Endothelial cell of umbilical vein (primary cell): Measurements from ENCODE around the gene JARID2. TPM values are rescaled to one million over a fixed set of nuclear protein-coding genes. Genes with fewer than 3 reads are reported as not detected.

ENCODE experiments used
- BruUV-seq: library from RNA; stranded (reverse); fragments of 400-500 nt; replicated peaks from 2 replicates; lab custom pipeline; 2021; lab: Mats Ljungman, UMichigan
- CTCF ChIA-PET: fragments of 300-600, 350-600 bp; sonication (Branson Sonifier 250); formaldehyde crosslinking; loops from one replicate; lab custom pipeline; 2021; ENCODE audit warnings: antibody characterized with exemption, inconsistent platforms; lab: Charles Lee
- POLR2A ChIA-PET: fragments of 300-600, 350-600 bp; sonication (Branson Sonifier 250); formaldehyde crosslinking; loops from one replicate; lab custom pipeline; 2021; ENCODE audit warnings: antibody characterized with exemption, inconsistent platforms; lab: Charles Lee
- DNase-seq: peaks from one replicate; pipeline ENCODE4 v3.0.0-alpha.2; 2011; ENCODE audit warnings: low read depth, low spot score
- FAIRE-seq: peaks from 2 replicates; lab custom pipeline; 2011; peaks lifted over from hg19 to GRCh38; lab: Jason Lieb, UNC
- H2AFZ ChIP-seq: 2 replicates; pipeline ENCODE4 v1.6.0; 2012; ENCODE audit warnings: low read depth, low read length, control low read depth, inconsistent platforms
- H3K27ac ChIP-seq: 2 replicates; pipeline ENCODE4 v1.5.1; 2011; ENCODE audit warnings: low read depth, mild to moderate bottlenecking, control low read depth, low read length, moderate library complexity; ENCODE audit not compliant: insufficient read depth
- H3K27me3 ChIP-seq, 2 experiments: 2 replicates each; pipeline versions ENCODE4 v1.6.0 to v1.6.1; 2011; ENCODE audit warnings: low read length in 2 of 2, mixed read lengths in 1 of 2; ENCODE audit not compliant: control insufficient read depth in 2 of 2, insufficient read depth in 2 of 2
- H3K36me3 ChIP-seq, 2 experiments: 2 replicates in 1 of 2; 3 replicates in 1 of 2; pipeline ENCODE4 v1.5.1; 2011; ENCODE audit warnings: low read length in 2 of 2, mild to moderate bottlenecking in 1 of 2, moderate library complexity in 1 of 2; ENCODE audit not compliant: control insufficient read depth in 2 of 2, insufficient read depth in 2 of 2; ENCODE audit errors: extremely low read depth in 1 of 2
- H3K4me1 ChIP-seq: 3 replicates; pipeline ENCODE4 v1.5.1; 2011; ENCODE audit warnings: mild to moderate bottlenecking, low read length; ENCODE audit not compliant: control insufficient read depth, insufficient read depth; ENCODE audit errors: extremely low read depth
- H3K4me2 ChIP-seq: 2 replicates; pipeline ENCODE4 v1.6.1; 2011; ENCODE audit warnings: low read length, control low read depth, mixed read lengths; ENCODE audit not compliant: insufficient read depth
- H3K4me3 ChIP-seq, 3 experiments: fragments of 200-600 bp in 1 of 3; sonication (generic), shearing (Covaris generic) in 1 of 3; replicated peaks in 1 of 3; 2 replicates each; pipeline ENCODE4 v1.5.1; 2011 to 2016; ENCODE audit warnings: control low read depth in 3 of 3, low read length in 3 of 3, mild to moderate bottlenecking in 2 of 3, inconsistent platforms in 1 of 3, low read depth in 1 of 3, moderate library complexity in 1 of 3; ENCODE audit not compliant: insufficient read depth in 1 of 3
- H3K79me2 ChIP-seq: 2 replicates; pipeline ENCODE4 v1.6.0; 2012; ENCODE audit warnings: low read length, inconsistent platforms; ENCODE audit not compliant: control insufficient read depth, insufficient read depth
- H3K9ac ChIP-seq: replicated peaks from 2 replicates; pipeline ENCODE3; 2011; ENCODE audit warnings: low read length, control low read depth; ENCODE audit not compliant: insufficient read depth; ENCODE audit errors: extremely low read depth
- H3K9me1 ChIP-seq: replicated peaks from 3 replicates; pipeline ENCODE4 v1.6.0; 2011; ENCODE audit warnings: mild to moderate bottlenecking, low read length; ENCODE audit not compliant: control insufficient read depth, insufficient read depth; ENCODE audit errors: extremely low read depth
- H3K9me3 ChIP-seq: replicated peaks from 2 replicates; pipeline ENCODE4 v1.5.1; 2012; ENCODE audit warnings: low read length, inconsistent platforms; ENCODE audit not compliant: control insufficient read depth, insufficient read depth
- H4K20me1 ChIP-seq: replicated peaks from 2 replicates; pipeline ENCODE3; 2011; ENCODE audit warnings: mild to moderate bottlenecking, low read length; ENCODE audit not compliant: control insufficient read depth, insufficient read depth; ENCODE audit errors: extremely low read depth
- EZH2 ChIP-seq: IDR thresholded peaks from 2 replicates; pipeline ENCODE4 v1.6.1; 2012; ENCODE audit warnings: borderline replicate concordance, low read depth, mild to moderate bottlenecking, moderate library complexity, low read length, inconsistent platforms; ENCODE audit not compliant: severe bottlenecking
- FOS ChIP-seq: IDR thresholded peaks from 2 replicates; pipeline ENCODE4 v1.6.1; 2011; ENCODE audit warnings: mild to moderate bottlenecking, low read length, moderate library complexity, borderline replicate concordance; ENCODE audit not compliant: insufficient read depth
- GATA2 ChIP-seq: IDR thresholded peaks from 2 replicates; pipeline ENCODE4 v1.7.0; 2011; ENCODE audit warnings: low read depth, mild to moderate bottlenecking, moderate library complexity, mixed read lengths, low read length; ENCODE audit not compliant: insufficient read length, insufficient read depth
- JUN ChIP-seq: IDR thresholded peaks from 2 replicates; pipeline ENCODE4 v1.6.1; 2011; ENCODE audit warnings: borderline replicate concordance, low read depth; ENCODE audit not compliant: insufficient read length, insufficient read depth
- MYC ChIP-seq: IDR thresholded peaks from one replicate; pipeline ENCODE4 v1.6.1; 2011; ENCODE audit warnings: mild to moderate bottlenecking, low read depth, low read length
- POLR2A ChIP-seq: IDR thresholded peaks from 2 replicates; pipeline ENCODE4 v1.6.1; 2012; ENCODE audit warnings: low read depth, mild to moderate bottlenecking, control low read depth, low read length
- POLR2AphosphoS5 ChIP-seq: IDR thresholded peaks from 2 replicates; pipeline ENCODE4 v1.6.1; 2012; ENCODE audit warnings: low read depth, mild to moderate bottlenecking, control low read depth, low read length, moderate library complexity; ENCODE audit not compliant: insufficient read depth
- dilution Hi-C: fragments of 300-500 bp; cut with MboI; formaldehyde crosslinking; loops from one replicate; pipeline ENCODE4 v1.15.0; 2019; ENCODE audit warnings: low sequenced_read_pairs; ENCODE audit not compliant: extremely low pct_ligation_motif_present
- intact Hi-C: fragments of 100-400 bp; cut with micrococcal nuclease; formaldehyde crosslinking; loops from one replicate; pipeline ENCODE4 v1.10.0; 2022
- polyA plus RNA-seq, 4 experiments: library from polyadenylated mRNA; depleted of rRNA in 3 of 4; stranded (reverse) in 3 of 4; unstranded in 1 of 4; fragments of >200 nt; gene quantifications; 2 replicates each; pipeline versions ENCODE4 v1.2.1 to v1.2.3, GENCODE V29; 2011 to 2012; ENCODE audit warnings: missing spikeins in 1 of 4
- total RNA-seq: library from RNA; stranded (reverse); gene quantifications from 2 replicates; pipeline ENCODE4 v1.2.3, GENCODE V29; 2021
- TF ChIP-seq, protein P1 (sequence below), 2 donors: IDR thresholded peaks; 1 replicate in 1 of 2; 2 replicates in 1 of 2; pipeline ENCODE4 v1.5.1; 2011; ENCODE audit warnings: low read length in 2 of 2, mild to moderate bottlenecking in 2 of 2, moderate library complexity in 2 of 2, control low read depth in 1 of 2, inconsistent platforms in 1 of 2, low read depth in 1 of 2; ENCODE audit not compliant: insufficient read depth in 1 of 2; ENCODE audit errors: extremely low read depth in 1 of 2
- TF ChIP-seq, protein P2 (sequence below): IDR thresholded peaks from 2 replicates; pipeline ENCODE4 v1.6.1; 2011; ENCODE audit not compliant: insufficient read depth, insufficient read length

The JARID2 gene
- total and polyA plus RNA-seq, 2 donors (not counting 3 experiments of a cell fraction or from before 2014, with no cell fraction given), result 2.9 to 10.6 TPM

DNA sequence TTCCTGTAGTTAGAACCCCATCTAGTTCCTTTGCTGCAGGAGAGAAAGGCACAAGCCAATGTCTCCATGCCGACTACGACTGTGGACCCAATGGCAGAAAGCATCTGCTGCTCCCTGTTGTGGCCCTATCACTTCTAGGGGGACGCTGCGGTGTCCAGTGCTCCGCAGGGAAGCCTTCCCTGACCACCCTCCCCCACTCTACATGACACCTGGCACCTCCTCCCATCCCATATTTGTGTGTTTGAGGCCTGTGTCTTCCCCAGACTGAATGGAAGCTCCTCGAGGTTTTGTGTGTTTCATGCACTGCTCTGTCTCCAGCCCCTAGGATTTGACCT is 257.4 kb downstream of the JARID2 start:
- TF ChIP-seq, protein P1, sequence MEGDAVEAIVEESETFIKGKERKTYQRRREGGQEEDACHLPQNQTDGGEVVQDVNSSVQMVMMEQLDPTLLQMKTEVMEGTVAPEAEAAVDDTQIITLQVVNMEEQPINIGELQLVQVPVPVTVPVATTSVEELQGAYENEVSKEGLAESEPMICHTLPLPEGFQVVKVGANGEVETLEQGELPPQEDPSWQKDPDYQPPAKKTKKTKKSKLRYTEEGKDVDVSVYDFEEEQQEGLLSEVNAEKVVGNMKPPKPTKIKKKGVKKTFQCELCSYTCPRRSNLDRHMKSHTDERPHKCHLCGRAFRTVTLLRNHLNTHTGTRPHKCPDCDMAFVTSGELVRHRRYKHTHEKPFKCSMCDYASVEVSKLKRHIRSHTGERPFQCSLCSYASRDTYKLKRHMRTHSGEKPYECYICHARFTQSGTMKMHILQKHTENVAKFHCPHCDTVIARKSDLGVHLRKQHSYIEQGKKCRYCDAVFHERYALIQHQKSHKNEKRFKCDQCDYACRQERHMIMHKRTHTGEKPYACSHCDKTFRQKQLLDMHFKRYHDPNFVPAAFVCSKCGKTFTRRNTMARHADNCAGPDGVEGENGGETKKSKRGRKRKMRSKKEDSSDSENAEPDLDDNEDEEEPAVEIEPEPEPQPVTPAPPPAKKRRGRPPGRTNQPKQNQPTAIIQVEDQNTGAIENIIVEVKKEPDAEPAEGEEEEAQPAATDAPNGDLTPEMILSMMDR (IDR thresholded peaks at IDR 0.05; ENCODE audit: extremely low read depth in 1 of 2, insufficient read depth in 1 of 2, low read depth in 1 of 2, low read length in 2 of 2), result no peak
- TF ChIP-seq POLR2A, result no peak
- TF ChIP-seq EZH2, result no peak
- TF ChIP-seq, protein P2, sequence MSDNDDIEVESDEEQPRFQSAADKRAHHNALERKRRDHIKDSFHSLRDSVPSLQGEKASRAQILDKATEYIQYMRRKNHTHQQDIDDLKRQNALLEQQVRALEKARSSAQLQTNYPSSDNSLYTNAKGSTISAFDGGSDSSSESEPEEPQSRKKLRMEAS, result no peak
- intact Hi-C loops, result loop anchor here (5.0 kb wide), 1 partner anchor 49 kb away; no protein-coding TSS in a partner anchor
- Histone ChIP-seq H3K27me3 (no peaks in the 10 kb centered on the region), H3K4me3 (no peak overlapping the region), H3K9me3 (no peaks in the 10 kb centered on the region), H3K4me2 (no peak overlapping the region), H3K79me2 (no peaks in the 10 kb centered on the region), H2AFZ (no peak overlapping the region), H3K36me3 (peaks cover 2 to 6% of the 10 kb centered on the region in 2 experiments), H4K20me1 (no peaks in the 10 kb centered on the region), H3K4me1 (peaks cover 11% of the 10 kb centered on the region), H3K9me1 (no peaks in the 10 kb centered on the region), H3K27ac (no peak overlapping the region), H3K9ac (no peak overlapping the region)
- dilution Hi-C loops, result no loop called here
- FAIRE-seq (no peak), DNase-seq (no peak)
- CTCF ChIA-PET, result no interaction called here
- POLR2A ChIA-PET, result no interaction called here
- BruUV-seq, result no TSS peak

DNA sequence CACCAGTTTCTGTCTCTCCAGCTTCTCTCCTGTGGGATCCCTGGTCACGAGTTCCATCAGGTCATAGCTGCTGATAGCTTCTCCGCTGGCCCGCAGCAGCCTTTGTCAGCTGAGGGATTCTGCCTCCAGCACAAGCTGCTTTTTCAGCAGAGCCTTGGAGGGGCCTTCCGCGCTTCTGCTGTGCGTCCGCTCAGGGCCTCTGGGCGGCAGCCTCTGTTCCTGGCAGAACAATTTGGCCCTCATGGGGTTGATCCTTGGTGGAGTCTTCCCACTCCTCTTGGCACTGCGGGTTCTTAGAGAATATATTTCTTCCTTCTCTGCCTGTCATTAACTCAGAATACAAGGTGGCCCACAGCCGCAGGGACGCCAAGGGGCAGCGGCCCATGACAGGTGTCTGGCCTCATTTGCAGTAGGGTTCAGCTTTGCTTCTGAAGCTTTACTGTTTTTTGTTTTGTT is 258.2 kb downstream of the JARID2 start:
- intact Hi-C loops, result loop anchor here (2.0 to 5.0 kb wide), 2 partner anchors 48 to 119 kb away; no protein-coding TSS in a partner anchor
- H3K36me3 ChIP-seq, result peaks cover 2 to 4% of the 10 kb centered on the region in 2 experiments

More for the DNA sequence above, 258.2 kb downstream of the JARID2 start:
- Histone ChIP-seq H3K27me3 (no peaks in the 10 kb centered on the region), H3K9me3 (no peaks in the 10 kb centered on the region), H3K4me2 (no peak overlapping the region), H3K79me2 (no peaks in the 10 kb centered on the region), H3K4me1 (peaks cover 11% of the 10 kb centered on the region), H3K9me1 (no peaks in the 10 kb centered on the region), H3K27ac (no peak overlapping the region), H2AFZ (no peak overlapping the region), H3K4me3 (no peak overlapping the region), H3K9ac (no peak overlapping the region), H4K20me1 (no peaks in the 10 kb centered on the region)
- ChIA-PET POLR2A (no interaction called here), CTCF (interaction anchor here (1.1 to 2.0 kb wide), 3 partner anchors 13 to 1293 kb away, joined by 3 to 10 read pairs (median 3); no protein-coding TSS in a partner anchor)
- no peak for FAIRE-seq
- no peak for DNase-seq
- no TSS peak for BruUV-seq
- no peak for TF ChIP-seq EZH2
- TF ChIP-seq, protein P2, result no peak
- TF ChIP-seq JUN, result no peak
- TF ChIP-seq, protein P1 (IDR thresholded peaks at IDR 0.05; ENCODE audit: extremely low read depth in 1 of 2, insufficient read depth in 1 of 2, low read depth in 1 of 2, low read length in 2 of 2), result no peak
- no peak for TF ChIP-seq POLR2A
- TF ChIP-seq FOS, result no peak
- no peak for TF ChIP-seq POLR2AphosphoS5
- no peak for TF ChIP-seq MYC
- TF ChIP-seq GATA2, result no peak
- dilution Hi-C loops, result no loop called here
